ENCODE measurements around the gene FADD.

Gene FADD

DNA sequence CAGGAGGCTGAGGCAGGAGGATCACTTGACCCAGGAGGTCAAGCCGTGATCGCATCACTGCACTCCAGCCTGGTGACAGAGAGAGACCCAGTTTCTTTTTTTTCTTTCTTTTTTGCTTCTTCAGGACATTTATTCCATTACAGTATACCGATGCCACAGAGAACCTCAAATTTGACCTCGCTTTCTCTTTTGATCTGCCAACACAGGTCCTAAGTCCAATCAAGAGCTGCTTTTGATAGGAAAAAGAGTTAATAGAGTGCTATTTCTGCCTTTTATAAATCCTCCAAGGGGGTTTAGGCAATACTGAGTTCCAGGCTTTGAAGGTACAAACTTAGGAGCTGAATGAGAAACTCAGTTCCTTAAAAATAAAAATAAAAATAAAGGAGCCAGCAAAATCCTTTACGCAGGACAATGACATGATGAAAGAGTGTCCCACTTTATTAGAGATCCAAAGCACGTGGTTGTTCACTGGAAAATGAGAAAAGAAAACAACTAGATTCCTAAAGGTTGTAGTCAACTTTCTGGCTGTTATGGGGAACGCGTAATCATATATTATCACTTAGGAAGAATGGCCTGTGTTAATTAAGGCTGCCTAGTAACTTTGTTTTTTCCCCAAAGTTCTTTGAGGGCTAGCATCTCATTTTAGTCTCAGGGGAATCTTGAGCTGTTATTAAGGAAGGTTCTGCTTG is 27.2 kb downstream of the FADD start:
- no peak overlapping the region for H3K27ac ChIP-seq
- no peak overlapping the region for H3K9ac ChIP-seq (ENCODE audit: insufficient read length)
- no peak for DNase-seq (ENCODE audit: low read depth, low spot score)
- no peaks in the 10 kb centered on the region for H3K36me3 ChIP-seq (ENCODE audit: insufficient read depth, low read length)
- H3K9me3 ChIP-seq (ENCODE audit: low read depth, low read length), result no peaks in the 10 kb centered on the region
- TF ChIP-seq EZH2 (IDR thresholded peaks at IDR 0.05) (no peak), FOXP2 (optimal IDR thresholded peaks at IDR 0.05; ENCODE audit: control extremely low read depth, extremely low read length, insufficient read depth) (no peak), POLR2AphosphoS5 (IDR thresholded peaks at IDR 0.05; ENCODE audit: borderline replicate concordance, low read depth, low read length) (no peak)
- no peak overlapping the region for H3K4me3 ChIP-seq

DNA sequence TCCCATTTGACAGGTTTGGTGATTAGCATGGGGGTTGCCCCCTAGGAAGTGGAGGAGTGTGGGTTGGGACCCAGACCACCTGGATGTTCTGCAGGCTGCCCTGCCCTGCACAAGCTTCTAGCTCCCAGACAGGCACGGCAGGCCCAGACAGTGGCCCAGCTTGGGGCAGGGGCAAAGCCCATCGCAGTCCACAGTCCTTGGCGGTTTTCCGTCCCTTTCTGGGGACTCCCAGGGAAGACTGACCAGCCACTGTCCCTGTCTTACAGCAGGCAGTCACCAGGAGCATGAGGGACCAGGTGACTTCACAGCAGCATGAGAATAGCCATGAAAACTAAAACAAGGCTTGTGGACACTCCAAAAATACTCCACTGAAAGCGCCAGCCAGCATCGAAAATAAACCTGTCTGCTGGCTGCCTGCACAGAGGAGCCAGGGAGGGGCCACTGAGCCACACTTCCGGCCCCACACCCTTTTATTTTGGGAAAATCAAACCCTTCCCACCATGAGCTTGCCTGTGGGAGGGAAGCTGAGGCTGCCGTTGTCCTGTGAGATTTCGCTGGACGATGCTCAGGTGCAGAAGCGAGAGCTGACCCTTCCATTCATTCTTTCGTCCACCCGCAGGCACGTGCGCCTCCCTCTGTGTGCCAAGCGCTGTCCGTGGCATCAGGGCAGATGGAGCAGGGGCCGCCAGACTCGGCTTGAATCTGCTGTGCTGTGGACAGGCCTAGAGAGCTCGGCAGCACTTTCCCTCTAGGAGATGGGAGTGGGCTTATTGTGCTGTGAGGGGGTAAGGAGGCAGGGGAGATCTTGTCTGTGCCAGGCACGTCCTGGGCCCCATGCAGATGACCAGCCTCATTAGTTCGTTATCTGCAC is 28.0 kb downstream of the FADD start:
- Histone ChIP-seq H3K9ac (ENCODE audit: insufficient read length) (no peak overlapping the region), H3K9me3 (ENCODE audit: low read depth, low read length) (no peaks in the 10 kb centered on the region), H3K36me3 (ENCODE audit: insufficient read depth, low read length) (no peaks in the 10 kb centered on the region), H3K27ac (no peak overlapping the region), H3K4me3 (no peak overlapping the region)
- TF ChIP-seq FOXP2 (optimal IDR thresholded peaks at IDR 0.05; ENCODE audit: control extremely low read depth, extremely low read length, insufficient read depth) (no peak), EZH2 (IDR thresholded peaks at IDR 0.05) (no peak), POLR2AphosphoS5 (IDR thresholded peaks at IDR 0.05; ENCODE audit: borderline replicate concordance, low read depth, low read length) (no peak)
- no peak for DNase-seq (ENCODE audit: low read depth, low spot score)

DNA sequence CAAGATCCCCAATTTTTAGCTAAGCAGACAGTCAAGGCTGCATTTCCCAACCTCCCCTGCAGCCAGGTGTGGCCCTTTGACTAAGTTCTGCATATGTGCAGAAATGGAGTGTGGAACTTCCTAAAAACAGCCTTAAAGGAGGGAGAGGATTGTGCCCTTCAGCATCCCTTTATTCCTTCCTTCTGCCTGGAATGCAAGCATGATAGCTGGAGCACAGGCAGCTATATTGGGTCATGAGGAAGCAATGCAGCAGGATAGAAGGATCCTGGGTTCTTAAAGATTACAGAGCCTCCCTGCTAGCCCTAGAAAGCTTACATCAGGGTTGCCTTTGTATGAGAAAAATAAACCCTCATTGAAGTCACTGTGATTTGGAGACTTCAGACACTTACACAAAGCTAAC is 29.9 kb downstream of the FADD start:
- no peak for TF ChIP-seq FOXP2 (optimal IDR thresholded peaks at IDR 0.05; ENCODE audit: control extremely low read depth, extremely low read length, insufficient read depth)
- no peak for TF ChIP-seq EZH2 (IDR thresholded peaks at IDR 0.05)
- no peak for TF ChIP-seq POLR2AphosphoS5 (IDR thresholded peaks at IDR 0.05; ENCODE audit: borderline replicate concordance, low read depth, low read length)
- Histone ChIP-seq H3K4me3 (no peak overlapping the region), H3K9ac (ENCODE audit: insufficient read length) (no peak overlapping the region), H3K9me3 (ENCODE audit: low read depth, low read length) (no peaks in the 10 kb centered on the region), H3K36me3 (ENCODE audit: insufficient read depth, low read length) (no peaks in the 10 kb centered on the region), H3K27ac (no peak overlapping the region)
- DNase-seq (ENCODE audit: low read depth, low spot score), result no peak

DNA sequence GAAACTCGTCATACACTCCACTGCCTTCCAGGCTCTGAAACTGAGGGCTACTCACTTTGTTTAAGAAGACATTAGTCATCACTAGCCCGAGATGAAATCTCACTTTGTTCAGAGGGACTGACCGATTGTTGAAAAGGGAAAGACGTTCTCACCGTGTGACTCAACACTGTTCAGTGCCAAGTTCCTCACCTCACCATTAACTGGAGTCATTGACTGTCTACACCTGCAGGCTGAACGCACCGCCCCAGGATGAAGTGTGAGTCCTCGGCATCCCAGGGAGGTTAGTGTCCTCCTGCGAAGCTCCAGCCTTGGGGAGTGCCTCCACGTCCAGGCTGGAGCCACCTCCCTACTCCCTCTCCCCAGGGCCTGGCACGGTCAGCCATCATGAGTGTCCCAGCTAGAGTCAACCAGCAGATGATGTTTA is 30.4 kb downstream of the FADD start:
- Histone ChIP-seq H3K9ac (ENCODE audit: insufficient read length) (no peak overlapping the region), H3K27ac (no peak overlapping the region), H3K4me3 (no peak overlapping the region), H3K9me3 (ENCODE audit: low read depth, low read length) (no peaks in the 10 kb centered on the region), H3K36me3 (ENCODE audit: insufficient read depth, low read length) (no peaks in the 10 kb centered on the region)
- TF ChIP-seq FOXP2 (optimal IDR thresholded peaks at IDR 0.05; ENCODE audit: control extremely low read depth, extremely low read length, insufficient read depth) (no peak), POLR2AphosphoS5 (IDR thresholded peaks at IDR 0.05; ENCODE audit: borderline replicate concordance, low read depth, low read length) (no peak), EZH2 (IDR thresholded peaks at IDR 0.05) (no peak)
- no peak for DNase-seq (ENCODE audit: low read depth, low spot score)

DNA sequence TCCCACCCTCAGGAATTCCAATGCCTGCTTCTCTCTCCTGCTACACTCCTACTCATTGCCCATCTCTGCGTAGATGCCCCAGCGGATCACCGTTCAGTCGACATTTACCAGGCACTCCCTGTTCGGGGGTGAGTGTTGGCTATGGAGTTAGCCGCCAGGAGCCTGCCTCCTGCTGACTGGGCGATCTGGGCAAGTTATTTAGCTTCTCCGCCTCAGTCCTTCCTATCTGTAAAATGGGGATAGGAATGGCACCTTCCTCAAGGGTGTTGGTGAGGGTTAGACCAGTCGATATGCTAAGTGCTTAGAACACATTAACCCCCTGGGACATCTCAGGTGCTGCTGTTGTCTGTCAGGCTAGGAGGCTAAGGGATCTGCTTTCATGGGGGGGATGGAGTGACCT is 30.9 kb downstream of the FADD start:
- H3K27ac ChIP-seq, result no peak overlapping the region

DNA sequence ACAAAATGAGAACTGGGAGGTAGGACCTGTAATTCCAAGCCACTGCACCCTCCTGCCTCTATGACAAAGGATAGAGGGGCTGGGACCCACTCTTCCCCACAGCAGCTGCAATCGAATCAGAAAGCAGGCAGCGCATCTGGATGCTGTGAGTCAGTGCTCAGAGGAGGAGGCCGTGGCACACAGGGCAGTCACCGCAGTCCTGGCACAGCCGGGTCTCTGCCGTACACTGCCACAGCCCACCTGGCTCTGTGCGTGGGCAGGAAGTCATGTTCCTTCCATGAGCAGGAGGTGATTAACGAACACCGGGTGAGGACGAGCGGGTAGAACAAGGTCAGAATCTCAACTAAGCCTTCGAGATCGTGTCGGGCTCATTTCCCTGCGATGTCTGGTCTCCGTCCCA is 37.2 kb downstream of the FADD start:
- no peaks in the 10 kb centered on the region for H3K9me3 ChIP-seq (ENCODE audit: low read depth, low read length)
- H3K4me3 ChIP-seq, result no peak overlapping the region
- no peak for DNase-seq (ENCODE audit: low read depth, low spot score)
- TF ChIP-seq POLR2AphosphoS5 (IDR thresholded peaks at IDR 0.05; ENCODE audit: borderline replicate concordance, low read depth, low read length) (no peak), FOXP2 (optimal IDR thresholded peaks at IDR 0.05; ENCODE audit: control extremely low read depth, extremely low read length, insufficient read depth) (no peak), EZH2 (IDR thresholded peaks at IDR 0.05) (no peak)
- no peak overlapping the region for H3K9ac ChIP-seq (ENCODE audit: insufficient read length)
- no peaks in the 10 kb centered on the region for H3K36me3 ChIP-seq (ENCODE audit: insufficient read depth, low read length)
- H3K27ac ChIP-seq, result no peak overlapping the region

More for the DNA sequence above, 30.9 kb downstream of the FADD start:
- DNase-seq (ENCODE audit: low read depth, low spot score), result no peak
- Histone ChIP-seq H3K4me3 (no peak overlapping the region), H3K9ac (ENCODE audit: insufficient read length) (no peak overlapping the region), H3K36me3 (ENCODE audit: insufficient read depth, low read length) (no peaks in the 10 kb centered on the region), H3K9me3 (ENCODE audit: low read depth, low read length) (no peaks in the 10 kb centered on the region)
- no peak for TF ChIP-seq FOXP2 (optimal IDR thresholded peaks at IDR 0.05; ENCODE audit: control extremely low read depth, extremely low read length, insufficient read depth)
- no peak for TF ChIP-seq EZH2 (IDR thresholded peaks at IDR 0.05)
- no peak for TF ChIP-seq POLR2AphosphoS5 (IDR thresholded peaks at IDR 0.05; ENCODE audit: borderline replicate concordance, low read depth, low read length)

DNA sequence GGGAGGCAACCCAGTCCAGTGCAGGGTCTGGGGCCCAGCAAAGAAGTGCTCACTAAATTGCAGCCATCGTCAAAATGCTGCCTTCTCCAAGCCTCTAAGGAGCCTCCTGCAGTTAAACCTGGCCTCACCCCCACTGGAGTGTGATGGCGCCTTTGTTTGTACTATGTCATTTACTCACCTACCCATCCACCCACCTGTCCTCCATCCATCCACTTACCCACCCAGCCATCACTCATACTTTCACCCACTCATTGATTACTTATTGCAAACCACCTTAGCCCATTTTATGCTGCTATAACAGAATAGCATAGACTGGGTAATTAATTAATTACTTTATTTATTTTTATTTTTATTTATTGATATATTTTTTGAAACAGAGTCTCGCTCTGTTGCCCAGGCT is 38.6 kb downstream of the FADD start:
- H3K36me3 ChIP-seq (ENCODE audit: insufficient read depth, low read length), result no peaks in the 10 kb centered on the region
- no peaks in the 10 kb centered on the region for H3K9me3 ChIP-seq (ENCODE audit: low read depth, low read length)
- no peak overlapping the region for H3K9ac ChIP-seq (ENCODE audit: insufficient read length)
- no peak overlapping the region for H3K27ac ChIP-seq
- no peak for DNase-seq (ENCODE audit: low read depth, low spot score)
- H3K4me3 ChIP-seq, result no peak overlapping the region
- TF ChIP-seq EZH2 (IDR thresholded peaks at IDR 0.05), result no peak
- TF ChIP-seq POLR2AphosphoS5 (IDR thresholded peaks at IDR 0.05; ENCODE audit: borderline replicate concordance, low read depth, low read length), result no peak
- TF ChIP-seq FOXP2 (optimal IDR thresholded peaks at IDR 0.05; ENCODE audit: control extremely low read depth, extremely low read length, insufficient read depth), result no peak

DNA sequence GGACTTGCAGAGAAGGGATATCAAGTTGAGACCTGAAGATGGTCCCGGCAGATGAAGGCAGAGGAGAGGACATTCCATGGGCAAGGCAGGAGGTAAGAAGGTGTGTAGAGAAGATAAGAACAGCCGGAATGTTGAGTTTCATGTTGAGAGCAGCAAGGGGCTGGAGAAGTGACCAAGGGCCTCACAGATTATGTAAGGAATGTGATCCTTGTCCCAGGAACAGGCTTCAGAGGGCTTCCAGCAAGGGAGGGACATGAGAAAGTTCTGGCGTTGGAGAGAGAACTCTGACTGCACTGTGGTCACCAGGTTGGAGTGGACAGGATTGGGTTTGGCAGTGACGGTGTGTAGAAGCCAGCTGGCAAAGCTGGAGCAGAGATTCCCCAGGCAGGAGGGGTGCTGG is 39.8 kb downstream of the FADD start:
- no peak for DNase-seq (ENCODE audit: low read depth, low spot score)
- H3K36me3 ChIP-seq (ENCODE audit: insufficient read depth, low read length), result no peaks in the 10 kb centered on the region
- TF ChIP-seq FOXP2 (optimal IDR thresholded peaks at IDR 0.05; ENCODE audit: control extremely low read depth, extremely low read length, insufficient read depth) (no peak), EZH2 (IDR thresholded peaks at IDR 0.05) (no peak), POLR2AphosphoS5 (IDR thresholded peaks at IDR 0.05; ENCODE audit: borderline replicate concordance, low read depth, low read length) (no peak)
- no peak overlapping the region for H3K4me3 ChIP-seq
- no peak overlapping the region for H3K27ac ChIP-seq
- no peaks in the 10 kb centered on the region for H3K9me3 ChIP-seq (ENCODE audit: low read depth, low read length)
- H3K9ac ChIP-seq (ENCODE audit: insufficient read length), result no peak overlapping the region
